AG20443 (cell line): ENCODE data around the gene SYNM.
A peak's percentile ranks its signal among the peaks of the same experiment; 100 is the strongest.
"Not testable (repeated sequence)": the region's sequence is repeated elsewhere in the genome, so short reads cannot be mapped to it uniquely, and the experiment has no call there.

Experiments used
- DNase-seq: peaks from one replicate; pipeline ENCODE4 v3.0.0; 2012; ENCODE audit warnings: low spot score, mixed read lengths

The SYNM gene

GRCh38 chr15:99105514-99106341, 848 bp downstream of the SYNM start:
- DNase-seq = peak; percentile 64

- DNase-seq = no peak
Measured at GRCh38 chr15:99106417-99107220, 1.7 kb downstream of the SYNM start.

GRCh38 chr15:99108993-99109392, 4.1 kb downstream of the SYNM start:
- no peak for DNase-seq

- no peak for DNase-seq
Measured at GRCh38 chr15:99109555-99110021, 4.7 kb downstream of the SYNM start.

GRCh38 chr15:99110093-99110492, 5.2 kb downstream of the SYNM start:
- DNase-seq = no peak

- peak; percentile 58 for DNase-seq
Measured at GRCh38 chr15:99110581-99111320, 5.9 kb downstream of the SYNM start.

- DNase-seq = not testable (repeated sequence)
Measured at GRCh38 chr15:99111641-99112040, 6.8 kb downstream of the SYNM start.

- no peak for DNase-seq
Measured at GRCh38 chr15:99113547-99114271, 8.8 kb downstream of the SYNM start.

- no peak for DNase-seq
Measured at GRCh38 chr15:99114511-99115299, 9.8 kb downstream of the SYNM start.

- DNase-seq = no peak
Measured at GRCh38 chr15:99115300-99116215, 10.7 kb downstream of the SYNM start.

GRCh38 chr15:99117111-99117510, 12.2 kb downstream of the SYNM start:
- DNase-seq = no peak

- no peak for DNase-seq
Measured at GRCh38 chr15:99117563-99118257, 12.8 kb downstream of the SYNM start.

- DNase-seq = no peak
Measured at GRCh38 chr15:99118258-99118632, 13.4 kb downstream of the SYNM start.

GRCh38 chr15:99118801-99119546, 14.1 kb downstream of the SYNM start:
- DNase-seq = no peak

- DNase-seq = no peak
Measured at GRCh38 chr15:99120050-99120777, 15.3 kb downstream of the SYNM start.

GRCh38 chr15:99121207-99121606, 16.3 kb downstream of the SYNM start:
- no peak for DNase-seq

GRCh38 chr15:99121691-99122410, 17.0 kb downstream of the SYNM start:
- DNase-seq = no peak
